ENCODE measurements around the gene BLOC1S6.

Gene BLOC1S6, protein sequence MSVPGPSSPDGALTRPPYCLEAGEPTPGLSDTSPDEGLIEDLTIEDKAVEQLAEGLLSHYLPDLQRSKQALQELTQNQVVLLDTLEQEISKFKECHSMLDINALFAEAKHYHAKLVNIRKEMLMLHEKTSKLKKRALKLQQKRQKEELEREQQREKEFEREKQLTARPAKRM

DNA sequence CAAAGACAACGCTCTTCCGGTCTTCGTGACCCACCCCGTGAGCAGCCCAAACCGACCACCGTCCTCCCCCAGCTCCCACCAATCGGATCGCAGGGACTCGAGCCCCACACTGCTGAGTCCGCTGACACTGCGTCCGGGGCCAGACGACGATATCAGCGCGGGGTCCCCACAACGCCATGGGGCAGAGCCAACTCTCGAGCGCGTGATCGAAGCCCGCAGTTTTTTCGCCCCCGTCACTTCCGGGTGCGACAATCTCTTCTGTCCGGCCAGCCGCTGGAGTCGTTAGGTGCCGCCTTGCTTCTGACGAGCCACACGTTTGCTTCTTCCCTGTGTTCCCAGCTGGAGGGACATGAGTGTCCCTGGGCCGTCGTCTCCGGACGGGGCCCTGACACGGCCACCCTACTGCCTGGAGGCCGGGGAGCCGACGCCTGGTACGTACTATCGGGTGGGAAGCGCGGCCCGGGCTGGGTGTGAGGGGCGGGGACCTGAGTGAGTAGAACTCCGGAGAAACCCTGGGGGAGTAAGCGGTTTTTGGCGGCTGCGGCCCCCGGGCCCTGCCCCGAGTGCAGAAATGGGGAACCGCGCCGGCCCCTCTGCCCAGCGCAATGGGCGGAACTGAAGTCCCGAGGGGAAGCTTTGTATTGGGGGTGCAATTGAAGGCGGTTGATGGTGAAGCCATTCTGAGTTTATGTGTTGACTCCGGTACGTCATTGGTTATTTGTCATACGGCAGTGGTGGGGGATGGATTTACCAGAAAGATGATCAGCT, at the start of gene BLOC1S6:
Gene BLOC1S6, plus strand, starts transcription at position 285 of the 768 bp plus-strand sequence. Its CDS starts 65 bp downstream, at position 350.
- peak; percentile 84 to 92 for DNase-seq (ENCODE audit: low read depth in 1 of 2, low spot score in 1 of 2)

DNA sequence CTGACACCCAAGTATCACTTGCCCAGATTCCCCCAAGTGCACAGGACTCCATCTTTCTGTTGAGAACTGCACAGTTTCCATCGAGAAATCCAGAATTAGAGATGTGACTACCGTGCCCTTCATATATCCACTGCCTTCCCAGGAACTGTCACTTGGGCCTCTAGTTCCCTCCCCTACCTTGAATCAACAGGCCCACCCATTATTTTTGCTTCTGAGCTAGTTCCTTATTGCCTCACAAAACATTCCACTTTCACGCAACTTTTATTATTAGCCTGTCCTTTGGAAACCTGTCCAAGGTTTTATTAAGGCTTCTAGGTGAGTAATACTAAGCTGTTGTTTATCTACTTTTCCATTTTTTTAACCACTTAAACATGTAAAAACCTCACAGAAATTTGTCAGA, 47.5 kb upstream of the BLOC1S6 start:
- DNase-seq (ENCODE audit: low read depth in 1 of 2, low spot score in 1 of 2) = no peak

DNA sequence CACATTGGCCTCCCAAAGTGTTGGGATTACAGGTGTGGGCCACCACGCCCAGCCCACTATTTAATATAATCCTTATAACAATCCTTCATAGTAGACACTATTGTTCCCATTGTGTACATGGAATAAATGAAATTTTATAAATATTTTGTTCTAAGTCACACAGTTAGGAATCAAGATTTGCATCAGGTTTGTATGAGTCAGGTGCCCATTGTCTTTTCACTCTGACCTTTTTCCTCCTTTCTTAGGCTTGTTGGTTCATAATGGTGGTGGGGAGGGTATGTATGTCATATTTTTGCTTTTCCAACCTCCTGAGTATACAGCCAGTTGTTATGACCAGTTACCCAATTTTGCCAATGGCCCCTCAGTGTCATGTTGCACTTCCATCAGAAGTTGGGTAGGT, 46.6 kb upstream of the BLOC1S6 start:
- no peak for DNase-seq (ENCODE audit: low read depth in 1 of 2, low spot score in 1 of 2)

GRCh38 chr15:45543051-45543450, 44.1 kb upstream of the BLOC1S6 start:
- no peak for DNase-seq (ENCODE audit: low read depth in 1 of 2, low spot score in 1 of 2)

- DNase-seq (ENCODE audit: low read depth in 1 of 2, low spot score in 1 of 2) = no peak
Observed at GRCh38 chr15:45544266-45545023, 42.7 kb upstream of the BLOC1S6 start.

GRCh38 chr15:45546789-45547188, 40.4 kb upstream of the BLOC1S6 start:
- no peak for DNase-seq (ENCODE audit: low read depth in 1 of 2, low spot score in 1 of 2)

DNA sequence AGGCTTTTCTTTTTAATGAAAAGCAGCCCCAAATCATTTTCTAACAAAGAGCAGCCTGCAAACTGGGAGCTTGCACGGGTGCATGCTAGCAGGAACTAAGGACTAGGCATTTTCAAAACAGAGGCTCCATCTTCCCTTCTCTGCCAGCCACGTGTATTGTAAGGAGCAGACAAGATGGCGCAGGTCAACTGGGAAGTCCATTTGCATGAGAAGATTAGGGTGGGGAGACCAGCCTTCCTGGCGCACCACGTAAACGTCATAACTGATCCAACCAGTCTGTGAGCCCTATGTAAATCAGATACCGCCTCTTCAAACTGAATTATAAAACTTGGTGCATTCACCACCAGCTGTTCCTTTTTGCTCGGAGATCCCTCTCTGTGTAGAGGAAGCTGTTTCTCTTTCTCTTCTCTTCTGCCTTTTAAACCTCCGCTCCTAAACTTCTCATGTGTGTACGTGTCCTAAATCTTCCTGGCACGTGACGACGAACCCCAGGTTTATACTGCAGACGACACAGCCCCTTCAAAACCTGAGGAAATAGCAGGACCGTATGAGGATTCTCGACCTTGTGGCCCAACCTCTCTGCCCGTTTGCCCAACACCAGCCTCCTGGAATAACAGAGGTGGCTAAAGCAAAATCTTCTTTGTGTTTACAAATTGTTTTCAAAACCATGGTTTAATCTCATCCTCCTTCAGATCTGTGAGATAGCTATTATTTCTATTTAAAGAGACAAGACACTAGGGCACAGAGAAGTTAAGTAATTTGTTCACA, 38.2 kb upstream of the BLOC1S6 start:
- no peak for DNase-seq (ENCODE audit: low read depth in 1 of 2, low spot score in 1 of 2)

DNA sequence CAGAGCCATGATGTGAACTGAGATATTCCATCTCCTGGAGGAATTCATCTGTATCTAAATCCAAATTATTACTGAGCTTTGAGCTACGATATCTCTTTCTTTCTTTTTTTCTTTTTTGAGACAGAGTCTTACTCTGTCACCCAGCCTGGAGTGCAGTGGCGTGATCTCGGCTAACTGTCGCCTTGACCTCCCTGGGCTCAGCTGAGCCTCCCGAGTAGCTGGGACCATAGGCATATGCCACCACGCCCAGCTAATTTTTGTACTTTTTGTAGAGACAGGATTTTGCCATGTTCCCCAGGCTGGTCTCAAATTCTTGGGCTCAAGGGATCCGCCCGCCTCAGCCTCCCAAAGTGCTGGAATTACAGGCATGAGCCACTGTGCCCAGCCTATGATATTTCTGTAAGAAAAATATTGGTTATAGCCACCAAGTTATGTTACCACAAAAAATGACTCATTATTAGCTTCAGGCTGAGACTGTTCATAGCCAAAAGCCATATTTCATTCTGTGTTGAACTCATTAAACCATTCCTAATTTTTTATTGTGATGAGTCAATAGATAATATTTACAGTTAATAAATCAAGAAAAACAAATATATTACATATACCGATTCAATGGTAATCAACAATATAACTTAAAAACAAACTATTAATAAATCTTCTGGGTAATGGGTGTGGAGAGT, 37.5 kb upstream of the BLOC1S6 start:
- no peak for DNase-seq (ENCODE audit: low read depth in 1 of 2, low spot score in 1 of 2)

GRCh38 chr15:45550436-45550835, 36.7 kb upstream of the BLOC1S6 start:
- DNase-seq (ENCODE audit: low read depth in 1 of 2, low spot score in 1 of 2) = no peak

DNA sequence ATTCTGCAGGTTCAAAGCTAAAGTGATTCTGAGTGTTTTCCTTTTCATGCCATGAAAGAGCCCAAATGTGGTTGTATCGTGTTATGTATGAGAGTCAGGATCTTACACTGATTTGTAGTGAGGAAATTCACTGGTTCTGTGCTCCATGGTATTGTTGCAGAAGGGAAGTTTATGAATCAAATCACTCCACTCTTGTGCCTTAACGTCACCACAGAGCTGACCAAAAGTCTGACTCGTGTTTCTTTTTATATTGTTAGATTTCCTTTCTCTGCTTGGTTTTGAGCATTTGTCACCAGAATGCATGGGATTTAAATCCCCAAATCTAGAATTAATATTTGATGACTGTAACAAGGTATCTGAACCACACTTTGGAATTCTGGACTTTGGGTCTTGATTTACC, 35.5 kb upstream of the BLOC1S6 start:
- no peak for DNase-seq (ENCODE audit: low read depth in 1 of 2, low spot score in 1 of 2)

GRCh38 chr15:45555934-45556608, 31.1 kb upstream of the BLOC1S6 start:
- DNase-seq (ENCODE audit: low read depth in 1 of 2, low spot score in 1 of 2) = no peak

DNA sequence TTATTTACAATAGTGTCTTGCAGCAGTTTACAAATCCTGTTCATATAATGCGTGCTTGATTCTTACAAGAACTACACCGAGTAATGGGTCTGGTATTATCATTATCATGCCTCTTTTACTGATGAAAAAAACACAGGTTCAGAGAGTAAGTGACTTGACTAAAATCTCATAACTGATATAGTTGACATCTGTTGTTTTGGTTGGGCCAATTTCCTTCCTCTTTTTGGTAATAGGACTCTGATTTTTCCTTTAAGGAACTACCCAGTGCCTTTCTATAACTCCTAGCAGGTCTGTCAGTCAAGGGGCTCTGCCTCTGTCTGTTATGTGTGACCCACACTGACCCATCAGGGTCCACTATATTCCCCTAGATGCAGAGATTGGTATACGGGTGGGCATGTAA, 14.6 kb upstream of the BLOC1S6 start:
- no peak for DNase-seq (ENCODE audit: low read depth in 1 of 2, low spot score in 1 of 2)

GRCh38 chr15:45573961-45574629, 13.1 kb upstream of the BLOC1S6 start:
- DNase-seq (ENCODE audit: low read depth in 1 of 2, low spot score in 1 of 2) = no peak

DNA sequence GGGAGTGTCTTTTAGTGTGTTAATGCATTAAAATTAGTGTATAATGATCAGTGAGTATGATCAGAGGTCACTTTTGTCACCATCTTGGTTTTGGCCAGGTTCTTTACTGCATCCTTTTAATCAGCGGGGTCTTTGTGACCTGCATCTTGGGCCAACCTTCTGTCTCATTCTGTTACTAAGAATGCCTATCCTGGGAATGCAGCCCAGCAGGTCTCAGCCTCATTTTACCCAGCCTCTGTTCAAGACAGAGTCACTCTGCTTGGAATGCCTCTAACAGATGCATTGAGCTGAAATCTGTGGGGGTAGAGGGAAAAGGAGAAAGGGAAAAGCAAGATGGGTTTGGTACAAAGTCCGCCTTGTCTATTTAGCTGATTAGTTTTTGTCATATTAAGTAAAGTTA, 5.3 kb upstream of the BLOC1S6 start:
- no peak for DNase-seq (ENCODE audit: low read depth in 1 of 2, low spot score in 1 of 2)

DNA sequence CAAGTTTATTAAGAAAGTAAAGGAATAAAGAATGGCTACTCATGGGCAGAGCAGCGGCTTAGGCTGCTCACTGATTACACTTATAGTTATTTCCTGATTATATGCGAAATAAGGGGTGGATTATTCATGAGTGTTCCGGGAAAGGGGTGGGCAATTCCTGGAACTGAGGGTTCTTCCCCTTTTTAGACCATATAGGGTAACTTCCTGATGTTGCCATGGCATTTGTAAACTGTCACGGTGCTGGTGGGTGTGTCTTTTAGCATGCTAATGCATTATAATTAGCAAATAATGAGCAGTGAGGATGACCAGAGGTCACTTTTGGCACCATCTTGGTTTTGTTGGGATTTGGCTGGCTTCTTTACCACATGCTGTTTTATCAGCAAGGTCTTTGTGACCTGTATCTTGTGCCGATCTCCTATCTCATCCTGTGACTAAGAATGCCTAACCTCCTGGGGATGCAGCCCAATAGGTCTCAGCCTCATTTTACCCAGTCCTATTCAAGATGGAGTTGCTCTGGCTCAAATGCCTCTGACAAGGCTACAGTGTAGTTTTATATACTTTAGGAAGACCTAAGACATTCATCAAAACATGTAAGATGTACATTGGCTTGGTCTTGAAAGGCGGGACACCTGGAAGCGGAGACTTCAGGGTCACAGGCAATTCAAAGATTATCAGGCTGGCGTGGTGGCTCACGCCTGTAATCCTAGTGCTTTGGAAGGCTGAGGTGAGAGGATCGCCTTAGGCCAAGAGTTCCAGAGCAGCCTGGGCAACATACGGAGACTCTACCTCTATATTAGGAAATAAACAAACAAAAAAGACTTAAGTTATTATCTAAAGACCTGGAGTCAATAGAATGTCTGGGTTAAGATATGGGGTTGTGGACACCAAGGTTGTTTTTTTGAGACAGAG, 3.2 kb upstream of the BLOC1S6 start:
- DNase-seq (ENCODE audit: low read depth in 1 of 2, low spot score in 1 of 2) = no peak

DNA sequence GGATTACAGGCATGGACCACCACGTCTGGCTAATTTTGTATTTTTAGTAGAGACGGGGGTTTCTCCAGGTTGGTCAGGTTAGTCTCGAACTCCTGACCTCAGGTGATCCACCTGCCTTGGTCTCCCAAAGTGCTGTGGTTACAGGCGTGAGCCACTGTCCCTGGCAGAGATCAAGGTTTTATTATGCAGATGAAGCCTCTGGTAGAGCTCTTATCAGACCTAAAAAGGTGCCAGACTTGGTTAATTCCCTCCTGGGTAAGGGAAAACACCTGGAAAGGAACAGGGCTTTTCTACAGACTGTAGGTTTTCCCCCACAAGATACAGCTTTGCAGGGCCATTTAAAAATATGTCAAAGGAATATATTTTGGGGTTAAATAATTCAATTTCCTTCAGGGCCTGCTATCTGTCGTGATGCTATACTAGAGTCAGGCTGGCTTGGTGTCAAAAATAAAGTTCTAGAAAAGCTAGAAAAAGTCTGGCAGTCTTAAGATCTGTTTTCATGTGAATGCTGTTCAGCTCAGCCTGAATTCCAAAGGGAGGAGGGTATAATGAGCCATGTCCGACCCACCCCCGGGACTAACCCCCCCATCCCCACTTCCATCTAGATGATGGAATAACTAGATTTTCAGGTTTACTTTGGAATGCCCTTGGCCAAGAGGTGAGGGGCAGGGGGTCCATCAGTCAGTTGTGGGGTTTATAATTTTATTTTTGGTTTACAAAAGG, 1.9 kb upstream of the BLOC1S6 start:
- DNase-seq (ENCODE audit: low read depth in 1 of 2, low spot score in 1 of 2) = no peak

- no peak for DNase-seq (ENCODE audit: low read depth in 1 of 2, low spot score in 1 of 2)
Observed at GRCh38 chr15:45586125-45586524, 1.1 kb upstream of the BLOC1S6 start.

- DNase-seq (ENCODE audit: low read depth in 1 of 2, low spot score in 1 of 2) = no peak
Observed at GRCh38 chr15:45586601-45587094, 531 bp upstream of the BLOC1S6 start.

Data from activated CD4-positive, alpha-beta T cell treated with anti-CD3 and anti-CD28 coated beads, Interleukin-2, amount 50 U/mL, for 24 hours (primary cell).